Epithelial cell of prostate (primary cell): ENCODE measurements around the gene GALNT8.

Experiments used
- DNase-seq: peaks from one replicate; pipeline ENCODE4 v3.0.0-alpha.2; 2011; ENCODE audit warnings: low read depth, low spot score
- H3K27ac ChIP-seq: fragments of 450-650 bp; 2 replicates; pipeline ENCODE4 v1.5.1; 2017; ENCODE audit warnings: mild to moderate bottlenecking

GALNT8 gene

GRCh38 chr12:4794491-4794890 lies 74.3 kb downstream of the GALNT8 start:
- H3K27ac ChIP-seq = no peak overlapping the region
- DNase-seq = no peak

DNA sequence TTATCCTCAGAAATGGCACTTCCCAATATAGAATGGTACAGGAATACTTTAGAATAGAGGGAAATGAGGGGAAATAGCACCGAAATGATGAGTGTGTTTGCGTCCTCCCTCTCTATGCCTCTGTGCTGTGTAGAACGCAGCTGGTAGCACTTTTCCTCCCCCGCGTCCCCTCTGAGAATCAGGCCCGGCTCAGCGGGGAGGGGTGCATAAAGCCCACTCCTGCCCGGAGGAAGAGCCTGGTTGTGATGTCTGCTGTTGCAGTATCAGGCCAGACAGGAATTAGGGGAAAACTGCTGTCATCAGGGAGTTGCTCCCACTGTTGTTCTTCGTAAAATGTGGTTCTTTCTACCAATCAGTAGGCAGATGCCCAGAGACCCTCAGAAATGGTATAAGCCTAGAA lies 76.0 kb downstream of the GALNT8 start:
- H3K27ac ChIP-seq = no peak overlapping the region
- DNase-seq = no peak

DNA sequence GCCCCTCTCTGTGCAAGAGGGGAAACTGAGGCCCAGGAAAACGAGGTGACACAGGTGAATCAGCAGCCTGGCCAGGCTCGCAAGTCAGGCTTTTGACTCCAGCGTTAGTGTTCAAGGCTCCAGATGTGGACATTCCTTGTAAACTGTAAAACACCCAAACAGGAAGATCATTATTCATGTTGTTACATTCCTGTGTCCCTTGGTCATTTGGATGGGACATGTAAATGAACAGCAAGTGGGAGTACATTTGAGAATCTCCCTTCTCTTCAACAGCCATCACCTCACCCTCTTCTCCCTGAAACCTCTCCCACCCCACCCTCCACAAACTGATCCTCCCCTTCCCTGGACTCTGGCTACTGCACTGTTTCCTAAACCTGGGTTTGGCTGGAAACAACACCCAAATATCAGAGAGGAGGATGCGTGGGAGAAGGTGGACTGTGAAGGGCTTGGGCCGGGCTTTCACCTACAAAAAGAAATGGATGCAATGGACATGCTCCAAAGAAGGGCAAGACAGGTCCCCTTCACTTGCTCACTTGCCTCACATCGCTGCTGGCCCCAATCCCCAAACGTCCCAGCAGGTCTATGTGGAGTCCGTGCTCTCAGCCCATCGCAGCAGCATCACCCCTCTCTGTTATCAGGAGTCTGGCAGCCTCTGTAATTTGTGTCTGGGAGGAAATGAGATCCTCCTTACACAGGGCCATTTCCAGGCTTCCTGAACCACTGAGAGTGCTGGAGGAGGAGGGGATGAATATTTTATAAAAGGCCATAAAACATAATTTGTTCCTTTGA lies 76.7 kb downstream of the GALNT8 start:
- no peak for DNase-seq
- no peak overlapping the region for H3K27ac ChIP-seq

DNA sequence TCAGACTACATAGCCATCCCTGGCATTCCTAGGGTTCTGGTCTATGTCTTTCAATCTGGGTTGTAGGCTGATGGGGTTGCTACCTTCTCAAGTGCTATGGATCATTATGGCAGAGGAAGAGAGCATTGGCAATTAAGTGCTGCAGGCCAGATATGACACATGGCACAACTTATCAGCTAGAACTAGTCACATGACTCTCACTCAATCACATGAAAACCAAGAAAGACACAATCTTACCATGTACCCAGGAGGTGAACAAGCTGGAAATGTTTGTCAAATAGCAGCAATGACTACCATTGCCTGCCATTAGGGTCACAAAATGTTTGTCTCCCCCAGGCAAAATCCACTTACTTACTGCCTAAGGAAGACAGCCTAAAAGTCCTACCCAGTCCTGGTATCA lies 80.4 kb downstream of the GALNT8 start:
- H3K27ac ChIP-seq = no peak overlapping the region
- DNase-seq = no peak

DNA sequence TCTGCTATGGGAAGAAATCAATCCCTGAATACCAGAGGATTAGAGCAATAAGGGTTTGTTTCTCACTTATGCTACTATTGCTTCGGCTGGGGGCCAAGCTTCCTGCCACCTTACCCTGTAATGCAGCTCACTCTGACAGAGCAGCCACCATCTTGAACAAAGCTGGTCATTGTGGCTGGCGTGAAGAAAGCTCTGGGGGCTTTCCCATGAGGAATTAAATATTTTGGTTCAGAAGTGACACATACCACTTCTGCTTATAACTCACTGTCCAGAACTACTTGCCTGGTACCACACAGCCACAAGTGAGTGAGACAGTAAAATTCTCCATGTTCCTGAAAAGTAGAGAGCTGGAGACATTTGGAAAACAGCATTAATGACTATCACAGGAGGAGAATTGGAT lies 82.6 kb downstream of the GALNT8 start:
- no peak for DNase-seq
- H3K27ac ChIP-seq = no peak overlapping the region

GRCh38 chr12:4806439-4807115 lies 86.4 kb downstream of the GALNT8 start:
- H3K27ac ChIP-seq = no peak overlapping the region
- DNase-seq = no peak

- no peak overlapping the region for H3K27ac ChIP-seq
- DNase-seq = no peak
Measured at GRCh38 chr12:4807116-4807783, 87.0 kb downstream of the GALNT8 start.

DNA sequence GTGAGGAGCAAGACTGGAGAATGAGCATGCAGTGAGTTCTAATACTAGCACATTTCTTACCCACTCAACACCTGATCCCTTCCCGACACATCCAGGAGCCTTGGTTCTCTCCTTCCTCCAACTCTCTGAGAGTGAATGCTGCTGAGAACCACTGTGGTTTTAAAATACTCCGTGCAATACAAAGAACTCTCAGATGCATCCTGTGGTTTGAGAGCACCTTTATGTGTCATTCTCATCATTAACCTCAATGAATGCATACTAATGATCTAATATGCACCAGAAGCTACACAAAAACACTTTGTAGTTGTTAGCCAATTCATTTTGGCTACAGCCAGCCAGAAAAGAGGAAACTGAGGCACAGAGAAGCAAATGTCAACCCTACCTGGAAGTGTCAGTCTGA lies 87.6 kb downstream of the GALNT8 start:
- no peak overlapping the region for H3K27ac ChIP-seq
- no peak for DNase-seq

DNA sequence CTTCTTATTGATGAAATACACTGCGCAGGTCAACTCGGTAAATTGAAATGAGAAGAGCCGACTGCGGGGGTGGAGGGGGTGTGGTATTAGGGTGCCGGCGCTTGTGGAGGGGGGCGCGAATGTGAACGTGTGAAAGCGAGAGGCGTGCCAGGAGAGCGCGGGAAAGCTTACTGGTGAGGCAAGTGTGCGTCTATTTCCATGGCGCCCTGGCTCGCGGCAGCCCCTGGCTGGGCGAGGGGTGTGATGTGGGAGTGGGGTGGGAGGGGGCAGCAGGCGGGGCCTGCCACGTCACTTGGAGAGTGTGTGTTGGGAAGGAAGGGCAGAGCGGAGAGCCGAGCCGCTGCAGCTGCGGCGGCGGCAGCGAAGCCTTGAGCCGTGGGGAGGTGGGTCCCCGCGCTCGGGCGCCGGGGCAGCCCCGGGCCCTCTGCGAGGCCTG lies 88.8 kb downstream of the GALNT8 start:
- DNase-seq = no peak

GRCh38 chr12:4809449-4810218 lies 89.4 kb downstream of the GALNT8 start:
- no peak for DNase-seq
- no peak overlapping the region for H3K27ac ChIP-seq

More for the DNA sequence above, 88.8 kb downstream of the GALNT8 start:
- H3K27ac ChIP-seq = no peak overlapping the region

GRCh38 chr12:4810219-4810671 lies 90.0 kb downstream of the GALNT8 start:
- no peak overlapping the region for H3K27ac ChIP-seq
- no peak for DNase-seq

DNA sequence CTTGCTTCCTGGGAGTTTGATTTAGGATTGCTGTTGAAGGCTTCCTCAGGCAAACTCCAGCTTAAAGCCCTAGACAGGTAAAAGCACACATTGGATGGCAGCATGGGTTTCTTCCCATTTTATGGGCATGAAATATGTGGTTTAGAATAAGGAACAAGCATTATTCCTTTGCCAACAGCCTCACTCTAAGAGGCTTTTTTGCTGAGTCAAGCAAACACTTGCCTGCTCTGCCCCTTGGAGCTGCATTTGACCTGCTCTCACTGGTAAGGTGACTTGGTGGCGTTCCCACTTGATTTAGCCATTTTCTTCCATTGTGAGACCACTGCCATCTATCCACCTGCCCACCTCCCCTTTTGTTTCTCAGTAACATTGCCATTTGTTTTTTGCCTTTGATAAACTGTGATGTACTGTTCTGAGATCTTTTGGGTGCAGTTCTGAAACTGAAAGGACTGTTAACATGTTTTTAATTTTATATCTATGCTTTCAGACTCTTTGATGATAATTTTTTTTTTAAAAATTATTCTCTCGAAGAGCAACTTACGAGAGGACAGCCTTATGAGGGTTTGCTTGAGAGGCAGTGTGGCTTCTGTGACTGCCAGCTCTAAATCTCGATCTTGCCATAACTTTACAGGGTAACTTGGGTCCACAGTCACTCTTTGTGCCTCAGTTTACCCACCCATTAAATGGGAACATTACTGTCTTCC lies 92.6 kb downstream of the GALNT8 start:
- no peak overlapping the region for H3K27ac ChIP-seq
- DNase-seq = no peak

DNA sequence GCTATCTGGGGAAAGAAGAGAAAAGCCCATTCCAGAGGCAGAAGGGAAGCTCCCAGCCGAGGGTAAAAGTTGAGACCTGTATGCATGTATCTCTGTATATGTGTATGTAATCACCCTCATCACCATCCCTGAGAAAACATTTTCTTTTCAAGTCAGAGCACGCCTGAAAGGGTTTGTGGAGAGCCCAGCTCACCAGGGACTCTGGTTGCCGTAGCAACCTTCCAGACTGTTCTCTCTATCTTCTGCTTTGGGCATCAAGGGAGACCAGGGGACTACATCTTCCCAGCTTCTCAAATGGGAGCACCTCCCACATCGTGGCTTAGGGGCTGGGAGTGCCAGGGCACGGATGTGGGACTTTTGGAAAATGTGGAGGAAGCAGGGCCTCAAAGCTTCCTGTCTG lies 93.5 kb downstream of the GALNT8 start:
- DNase-seq = peak; percentile 8
- no peak overlapping the region for H3K27ac ChIP-seq

DNA sequence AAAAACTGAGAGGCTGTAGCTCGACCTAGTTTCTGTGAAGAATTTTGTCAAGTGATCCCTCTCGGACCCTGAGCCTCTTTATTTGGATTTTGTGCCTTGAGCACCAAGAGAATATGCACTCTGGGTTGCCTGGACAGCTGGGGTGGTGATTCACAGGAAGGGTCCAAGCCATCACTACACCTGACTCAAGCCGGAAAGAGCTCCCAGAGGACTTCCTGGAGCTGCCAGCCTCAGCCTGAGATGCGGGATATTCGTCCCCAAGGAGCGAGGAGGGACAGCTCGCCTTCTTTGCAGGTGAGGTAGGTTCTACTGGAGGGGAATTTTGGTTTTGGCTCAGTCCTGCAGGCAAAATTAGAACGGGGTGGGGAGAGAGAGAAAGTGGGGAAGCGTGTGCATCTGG lies 94.3 kb downstream of the GALNT8 start:
- H3K27ac ChIP-seq = no peak overlapping the region
- DNase-seq = no peak

- no peak overlapping the region for H3K27ac ChIP-seq
- DNase-seq = no peak
Measured at GRCh38 chr12:4816744-4817525, 96.7 kb downstream of the GALNT8 start.

DNA sequence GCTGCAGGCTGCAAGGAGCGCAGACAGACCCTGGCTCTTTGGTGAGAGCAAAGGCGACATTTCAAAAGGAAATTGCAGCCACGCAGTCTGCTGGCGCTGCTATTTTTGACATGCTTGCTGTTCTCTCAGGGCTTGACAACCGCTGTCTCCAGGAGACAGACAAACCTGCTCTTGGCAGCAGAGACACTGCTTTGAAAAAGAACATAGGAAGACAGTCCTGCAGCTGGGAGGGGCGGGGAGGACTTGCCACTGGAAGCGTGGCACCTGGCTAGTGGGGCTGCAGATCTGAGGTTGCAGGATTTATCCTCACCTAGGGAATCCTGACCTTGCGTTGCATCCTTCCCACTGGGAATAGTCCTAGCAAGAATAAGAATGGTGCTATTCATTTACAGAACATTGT lies 97.7 kb downstream of the GALNT8 start:
- H3K27ac ChIP-seq = no peak overlapping the region
- no peak for DNase-seq

- DNase-seq = no peak
- H3K27ac ChIP-seq = no peak overlapping the region
Measured at GRCh38 chr12:4819654-4820053, 99.5 kb downstream of the GALNT8 start.

DNA sequence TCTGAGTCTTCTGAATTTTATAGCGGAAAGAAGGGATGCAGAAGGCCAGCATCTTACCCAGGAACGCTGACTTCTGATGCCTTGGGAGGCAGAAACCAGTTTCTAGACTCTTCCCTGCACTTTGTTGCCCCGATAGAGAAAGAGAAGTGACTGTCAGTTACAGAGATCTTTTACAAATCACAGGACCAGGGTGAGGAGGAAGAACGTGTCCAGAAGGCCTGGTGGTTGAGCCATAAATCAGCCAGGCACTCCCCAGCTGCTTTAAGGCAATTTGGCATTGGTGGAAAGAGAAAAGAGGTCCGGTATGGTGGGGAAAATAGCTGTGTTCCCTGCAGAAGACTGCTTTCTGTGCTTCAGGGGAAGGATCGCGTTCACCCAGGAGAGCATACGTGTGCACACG lies 100.8 kb downstream of the GALNT8 start:
- H3K27ac ChIP-seq = no peak overlapping the region
- DNase-seq = no peak
